Neural progenitor cell (in vitro differentiated cells): ENCODE results near the gene NUP214. TPM values are rescaled to one million over a fixed set of nuclear protein-coding genes. Genes with fewer than 3 reads are reported as not detected.
"Not testable (repeated sequence)": the region's sequence is repeated elsewhere in the genome, so short reads cannot be mapped to it uniquely, and the experiment has no call there.

Experiments
- DNase-seq: peaks from one replicate; pipeline ENCODE4 v3.0.0-alpha.2; 2016; ENCODE audit warnings: low spot score
- H2AFZ ChIP-seq: fragments of 200-600 bp; sonication (generic); replicated peaks from 2 replicates; pipeline ENCODE4 v1.6.1; 2016; ENCODE audit warnings: antibody characterized with exemption
- H3F3A ChIP-seq: fragments of 200-600 bp; sonication (generic); 2 replicates; pipeline ENCODE4 v1.6.1; 2016; ENCODE audit warnings: antibody characterized with exemption, low read depth
- H3K27ac ChIP-seq: fragments of 200-600 bp; sonication (generic); 2 replicates; pipeline ENCODE4 v1.5.1; 2016; ENCODE audit warnings: mild to moderate bottlenecking
- H3K27me3 ChIP-seq: fragments of 200-600 bp; sonication (generic); 2 replicates; pipeline ENCODE4 v1.6.1; 2016; ENCODE audit warnings: mild to moderate bottlenecking, moderate library complexity
- H3K36me3 ChIP-seq: fragments of 200-600 bp; sonication (generic); 2 replicates; pipeline ENCODE4 v1.5.1; 2016
- H3K4me1 ChIP-seq: fragments of 200-600 bp; sonication (generic); 2 replicates; pipeline ENCODE4 v1.6.1; 2016; ENCODE audit warnings: mixed run types
- H3K4me2 ChIP-seq: fragments of 200-600 bp; sonication (generic); 2 replicates; pipeline ENCODE4 v1.6.1; 2016
- H3K4me3 ChIP-seq: fragments of 200-600 bp; sonication (generic); 2 replicates; pipeline ENCODE4 v1.5.1; 2016
- H3K79me2 ChIP-seq: fragments of 200-600 bp; sonication (generic); 2 replicates; pipeline ENCODE4 v1.6.1; 2016; ENCODE audit warnings: low read depth
- H3K9ac ChIP-seq: fragments of 200-600 bp; sonication (generic); 2 replicates; pipeline ENCODE4 v1.6.1; 2016
- H3K9me3 ChIP-seq: fragments of 200-600 bp; sonication (generic); 2 replicates; pipeline ENCODE4 v1.5.1; 2016; ENCODE audit warnings: low read depth
- H4K20me1 ChIP-seq: fragments of 200-600 bp; sonication (generic); 2 replicates; pipeline ENCODE4 v1.6.1; 2016; ENCODE audit warnings: low read depth
- H3K27ac Mint-ChIP-seq: 3 replicates; pipeline ENCODE4 v1.8.0; 2021; ENCODE audit warnings: mixed read lengths
- H3K27me3 Mint-ChIP-seq: 2 replicates; pipeline ENCODE4 v1.8.0; 2022; ENCODE audit warnings: low read depth, mild to moderate bottlenecking, inconsistent platforms, moderate library complexity, mixed read lengths; ENCODE audit not compliant: insufficient read depth
- H3K36me3 Mint-ChIP-seq: 3 replicates; pipeline ENCODE4 v1.8.0; 2021; ENCODE audit warnings: mixed read lengths
- H3K4me1 Mint-ChIP-seq: 3 replicates; pipeline ENCODE4 v1.8.0; 2021; ENCODE audit warnings: mixed read lengths
- H3K4me3 Mint-ChIP-seq: 3 replicates; pipeline ENCODE4 v1.8.0; 2021; ENCODE audit warnings: mild to moderate bottlenecking, moderate library complexity, mixed read lengths
- H3K9me3 Mint-ChIP-seq: 3 replicates; pipeline ENCODE4 v1.8.0; 2020; ENCODE audit warnings: mixed read lengths
- EZH2 ChIP-seq: fragments of 200-600 bp; sonication (generic); IDR thresholded peaks from 2 replicates; pipeline ENCODE4 v1.6.1; 2017; ENCODE audit warnings: antibody characterized with exemption, mild to moderate bottlenecking, moderate library complexity
- EZH2phosphoT487 ChIP-seq: fragments of 200-600 bp; sonication (generic); IDR thresholded peaks from 2 replicates; pipeline ENCODE4 v1.6.1; 2017; ENCODE audit warnings: antibody characterized with exemption
- total RNA-seq: library from RNA; depleted of rRNA; stranded (reverse); fragments of >200 nt; gene quantifications from 2 replicates; pipeline ENCODE4 v1.2.3, GENCODE V29; 2015; ENCODE audit warnings: low replicate concordance
- TF ChIP-seq, protein P1 (sequence below): fragments of 200-600 bp; sonication (generic); IDR thresholded peaks from 2 replicates; pipeline ENCODE4 v1.5.1; 2017; ENCODE audit warnings: antibody characterized with exemption, mild to moderate bottlenecking

Gene NUP214
- total RNA-seq, 1 donor from 2014 or later = 37.6 TPM

DNA sequence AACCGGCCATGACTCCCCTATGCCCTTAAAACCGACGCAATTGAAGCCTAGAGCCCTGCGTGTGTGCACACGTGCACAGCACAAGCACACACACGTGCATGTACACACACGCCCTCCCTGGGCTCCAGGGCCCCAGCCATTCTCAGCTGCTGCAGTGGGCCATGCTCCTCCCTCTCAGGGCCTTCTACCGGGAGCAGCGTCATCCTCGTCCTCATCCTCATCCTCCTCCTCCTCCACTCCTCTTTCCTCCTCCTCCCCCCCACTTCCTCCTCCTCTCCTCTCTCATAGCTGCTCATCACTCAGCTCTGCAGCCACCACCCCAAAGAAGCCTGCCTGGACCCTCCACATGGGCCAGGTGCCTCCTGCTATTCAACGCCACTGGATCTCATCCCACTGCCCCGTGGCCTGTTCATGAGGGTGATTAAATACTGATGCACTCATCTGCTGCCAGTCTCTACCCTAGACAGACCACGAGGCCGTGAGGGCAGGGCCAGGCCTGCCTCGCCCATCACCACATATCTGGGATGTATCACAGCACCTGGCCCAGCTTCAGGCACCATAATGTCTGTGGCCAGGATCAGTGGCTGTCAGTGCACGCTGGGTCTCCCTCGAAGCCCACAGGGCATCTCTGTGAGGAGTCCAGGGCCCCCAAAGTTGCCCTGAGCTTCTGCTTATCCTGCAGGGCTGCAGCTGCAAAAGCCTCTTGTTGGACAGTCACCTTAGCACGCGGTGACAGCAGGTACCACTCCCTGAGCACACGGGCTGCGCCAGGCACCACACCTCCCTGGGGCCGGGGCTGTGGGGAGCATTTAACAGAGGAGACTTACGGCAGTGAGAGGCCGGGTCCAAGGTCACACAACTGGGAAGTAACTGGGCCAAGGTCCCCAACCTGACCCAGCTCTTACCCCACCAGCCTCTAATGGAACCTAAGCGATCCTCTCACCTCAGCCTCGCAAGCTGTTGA, 141.2 kb downstream of the NUP214 start:
- no peaks in the 10 kb centered on the region for H3K27me3 ChIP-seq
- H3K27me3 Mint-ChIP-seq = no peaks in the 10 kb centered on the region
- H4K20me1 ChIP-seq = no peaks in the 10 kb centered on the region
- H3K4me3 ChIP-seq = no peak overlapping the region
- TF ChIP-seq, protein P1, sequence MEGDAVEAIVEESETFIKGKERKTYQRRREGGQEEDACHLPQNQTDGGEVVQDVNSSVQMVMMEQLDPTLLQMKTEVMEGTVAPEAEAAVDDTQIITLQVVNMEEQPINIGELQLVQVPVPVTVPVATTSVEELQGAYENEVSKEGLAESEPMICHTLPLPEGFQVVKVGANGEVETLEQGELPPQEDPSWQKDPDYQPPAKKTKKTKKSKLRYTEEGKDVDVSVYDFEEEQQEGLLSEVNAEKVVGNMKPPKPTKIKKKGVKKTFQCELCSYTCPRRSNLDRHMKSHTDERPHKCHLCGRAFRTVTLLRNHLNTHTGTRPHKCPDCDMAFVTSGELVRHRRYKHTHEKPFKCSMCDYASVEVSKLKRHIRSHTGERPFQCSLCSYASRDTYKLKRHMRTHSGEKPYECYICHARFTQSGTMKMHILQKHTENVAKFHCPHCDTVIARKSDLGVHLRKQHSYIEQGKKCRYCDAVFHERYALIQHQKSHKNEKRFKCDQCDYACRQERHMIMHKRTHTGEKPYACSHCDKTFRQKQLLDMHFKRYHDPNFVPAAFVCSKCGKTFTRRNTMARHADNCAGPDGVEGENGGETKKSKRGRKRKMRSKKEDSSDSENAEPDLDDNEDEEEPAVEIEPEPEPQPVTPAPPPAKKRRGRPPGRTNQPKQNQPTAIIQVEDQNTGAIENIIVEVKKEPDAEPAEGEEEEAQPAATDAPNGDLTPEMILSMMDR = no peak
- TF ChIP-seq EZH2 = no peak
- no peak for TF ChIP-seq EZH2phosphoT487
- no peaks in the 10 kb centered on the region for H3K36me3 ChIP-seq
- H3K4me2 ChIP-seq = no peak overlapping the region
- H3K4me1 Mint-ChIP-seq = peaks cover 9% of the 10 kb centered on the region
- no peaks in the 10 kb centered on the region for H3K79me2 ChIP-seq
- no peaks in the 10 kb centered on the region for H3K9me3 Mint-ChIP-seq
- H3F3A ChIP-seq = no peaks in the 10 kb centered on the region
- no peak overlapping the region for H3K27ac ChIP-seq
- no peak for DNase-seq
- no peak overlapping the region for H3K27ac Mint-ChIP-seq
- no peaks in the 10 kb centered on the region for H3K36me3 Mint-ChIP-seq
- H2AFZ ChIP-seq = no peak overlapping the region
- H3K4me1 ChIP-seq = peaks cover 9% of the 10 kb centered on the region
- H3K4me3 Mint-ChIP-seq = no peak overlapping the region
- H3K9ac ChIP-seq = no peak overlapping the region
- H3K9me3 ChIP-seq = no peaks in the 10 kb centered on the region

- no peak overlapping the region for H3K4me2 ChIP-seq
- H3K4me1 ChIP-seq = peaks cover 14% of the 10 kb centered on the region
- no peak overlapping the region for H3K4me3 ChIP-seq
- H3K27me3 ChIP-seq = peaks cover 14% of the 10 kb centered on the region
- H3K79me2 ChIP-seq = no peaks in the 10 kb centered on the region
- no peak overlapping the region for H2AFZ ChIP-seq
- H3K9me3 Mint-ChIP-seq = no peaks in the 10 kb centered on the region
- peaks cover 16% of the 10 kb centered on the region for H3K4me1 Mint-ChIP-seq
- H3K36me3 ChIP-seq = no peaks in the 10 kb centered on the region
- no peak overlapping the region for H3K9ac ChIP-seq
- H3K36me3 Mint-ChIP-seq = no peaks in the 10 kb centered on the region
- no peak for DNase-seq
- H3K27me3 Mint-ChIP-seq = peaks cover 11% of the 10 kb centered on the region
- H3K9me3 ChIP-seq = no peaks in the 10 kb centered on the region
- no peak overlapping the region for H3K27ac ChIP-seq
- H3K27ac Mint-ChIP-seq = no peak overlapping the region
- peaks cover 8% of the 10 kb centered on the region for H3F3A ChIP-seq
- no peak overlapping the region for H3K4me3 Mint-ChIP-seq
- peaks cover 2% of the 10 kb centered on the region for H4K20me1 ChIP-seq
- TF ChIP-seq EZH2phosphoT487 = no peak
- TF ChIP-seq, protein P1 = no peak
- no peak for TF ChIP-seq EZH2
Observed at GRCh38 chr9:131270171-131271015, 145.0 kb downstream of the NUP214 start.

DNA sequence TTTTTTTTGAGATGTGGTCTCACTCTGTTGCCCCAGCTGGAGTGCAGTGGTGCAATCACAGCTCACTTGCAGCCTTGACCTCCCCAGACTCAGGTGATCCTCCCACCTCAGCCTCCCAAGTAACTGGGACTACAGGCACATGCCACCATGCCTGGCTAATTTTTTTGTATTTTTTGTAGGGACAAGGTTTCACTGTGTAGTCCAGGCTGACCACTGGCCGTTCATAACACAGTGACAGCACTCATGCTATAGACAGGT, 145.6 kb downstream of the NUP214 start:
- H2AFZ ChIP-seq, H3K36me3 Mint-ChIP-seq, H3K9me3 Mint-ChIP-seq, H3K4me2 ChIP-seq, DNase-seq, H4K20me1 ChIP-seq, H3K27ac ChIP-seq, H3K4me3 ChIP-seq, H3K4me3 Mint-ChIP-seq, H3K79me2 ChIP-seq, H3K9me3 ChIP-seq, H3K9ac ChIP-seq, H3K36me3 ChIP-seq: not testable (repeated sequence)
- H3K4me1 Mint-ChIP-seq = peaks cover 21% of the 10 kb centered on the region
- H3K27me3 Mint-ChIP-seq = peaks cover 13% of the 10 kb centered on the region
- Histone ChIP-seq H3K27me3 (peaks cover 19% of the 10 kb centered on the region), H3K4me1 (peaks cover 14% of the 10 kb centered on the region), H3F3A (peaks cover 13% of the 10 kb centered on the region)
- peak overlapping the region; percentile 46 for H3K27ac Mint-ChIP-seq
